Measurements from ENCODE around the gene DNMT3A.

DNMT3A gene

GRCh38 chr2:25365241-25365640, 23.5 kb upstream of the DNMT3A start:
- Histone ChIP-seq H3K9ac (ENCODE audit: low read depth, low read length) (no peak overlapping the region), H3K4me1 (ENCODE audit: insufficient read depth, low read length) (peaks cover 8% of the 10 kb centered on the region; the same call in 1 of the 2 replicates), H3K9me3 (ENCODE audit: control insufficient read depth, insufficient read depth, low read length) (no peaks in the 10 kb centered on the region), H3K36me3 (ENCODE audit: insufficient read depth, low read length) (no peaks in the 10 kb centered on the region)

- Histone ChIP-seq H3K36me3 (ENCODE audit: insufficient read depth, low read length) (no peaks in the 10 kb centered on the region), H3K9me3 (ENCODE audit: control insufficient read depth, insufficient read depth, low read length) (no peaks in the 10 kb centered on the region), H3K9ac (ENCODE audit: low read depth, low read length) (no peak overlapping the region), H3K4me1 (ENCODE audit: insufficient read depth, low read length) (peaks cover 8% of the 10 kb centered on the region; the same call in 1 of the 2 replicates)
Measured at GRCh38 chr2:25363733-25364132, 22.0 kb upstream of the DNMT3A start.

- Histone ChIP-seq H3K9ac (ENCODE audit: low read depth, low read length) (peak overlapping the region; percentile 0; the same call in 1 of the 2 replicates), H3K36me3 (ENCODE audit: insufficient read depth, low read length) (no peaks in the 10 kb centered on the region), H3K4me1 (ENCODE audit: insufficient read depth, low read length) (peaks cover 8% of the 10 kb centered on the region; the same call in 1 of the 2 replicates), H3K9me3 (ENCODE audit: control insufficient read depth, insufficient read depth, low read length) (no peaks in the 10 kb centered on the region)
Measured at GRCh38 chr2:25362434-25363145, 20.9 kb upstream of the DNMT3A start.

DNA sequence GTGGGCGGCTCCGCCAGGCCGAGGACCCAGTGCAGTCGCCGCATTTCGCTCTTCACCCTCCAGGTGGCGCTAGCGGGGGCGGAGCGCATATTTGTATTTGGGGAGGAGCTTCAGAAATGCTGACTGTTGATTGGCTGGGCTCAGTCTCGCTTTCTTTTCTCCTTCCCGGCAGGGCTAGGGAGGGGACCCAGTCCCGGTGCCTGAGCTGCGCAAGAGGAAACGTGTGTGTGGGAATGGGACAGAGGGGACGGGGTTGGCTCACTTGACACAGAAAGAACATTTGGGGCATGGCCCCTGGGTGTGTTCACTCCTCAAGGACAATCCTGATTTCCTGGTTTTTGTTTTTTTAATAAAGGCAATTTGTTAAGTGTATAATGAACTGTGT, 20.3 kb upstream of the DNMT3A start:
- peak overlapping the region; percentile 0; the same call in 1 of the 2 replicates for H3K9ac ChIP-seq (ENCODE audit: low read depth, low read length)
- H3K9me3 ChIP-seq (ENCODE audit: control insufficient read depth, insufficient read depth, low read length), result no peaks in the 10 kb centered on the region
- H3K4me1 ChIP-seq (ENCODE audit: insufficient read depth, low read length), result peaks cover 8% of the 10 kb centered on the region; the same call in 1 of the 2 replicates
- no peaks in the 10 kb centered on the region for H3K36me3 ChIP-seq (ENCODE audit: insufficient read depth, low read length)

DNA sequence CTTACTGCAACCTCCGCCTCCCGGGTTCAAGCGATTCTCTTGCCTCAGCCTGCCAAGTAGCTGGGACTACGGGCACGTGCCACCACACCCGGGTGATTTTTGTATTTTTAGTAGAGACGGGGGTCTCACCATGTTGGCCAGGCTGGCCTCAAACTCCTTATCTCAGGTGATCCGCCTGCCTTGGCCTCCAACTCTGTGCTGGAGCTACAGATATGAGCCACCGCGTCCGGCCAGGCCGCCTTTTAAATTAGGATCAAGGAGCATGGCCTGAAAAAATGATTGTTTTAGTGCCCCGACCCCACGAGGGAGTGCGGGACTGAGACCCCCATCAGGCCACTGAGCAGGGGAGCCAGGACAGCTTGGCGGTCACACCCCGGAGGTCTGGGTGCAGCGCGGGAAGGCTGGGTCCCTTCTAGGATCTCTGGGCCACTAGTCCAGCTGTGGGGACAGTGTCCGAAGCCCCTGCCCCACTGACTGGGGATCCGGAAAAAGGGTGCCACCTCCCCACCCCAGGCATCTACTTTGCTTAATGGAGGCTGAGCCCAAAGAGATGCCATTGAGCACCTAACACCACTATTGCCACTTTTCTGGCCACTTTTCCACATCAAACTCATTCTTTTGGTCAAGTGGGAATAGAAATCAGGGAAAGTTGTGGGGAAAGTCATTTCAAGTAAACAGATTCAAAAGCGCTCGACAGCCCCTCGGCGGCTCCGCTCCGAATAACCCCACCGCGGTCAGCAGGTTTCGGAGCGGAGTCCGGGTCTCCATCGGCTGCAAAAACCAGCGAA, 19.7 kb upstream of the DNMT3A start:
- H3K9me3 ChIP-seq (ENCODE audit: control insufficient read depth, insufficient read depth, low read length), result no peaks in the 10 kb centered on the region
- H3K36me3 ChIP-seq (ENCODE audit: insufficient read depth, low read length), result no peaks in the 10 kb centered on the region
- H3K4me1 ChIP-seq (ENCODE audit: insufficient read depth, low read length), result peaks cover 8% of the 10 kb centered on the region; the same call in 1 of the 2 replicates
- H3K9ac ChIP-seq (ENCODE audit: low read depth, low read length), result peak overlapping the region; percentile 30; the same call in 1 of the 2 replicates

DNA sequence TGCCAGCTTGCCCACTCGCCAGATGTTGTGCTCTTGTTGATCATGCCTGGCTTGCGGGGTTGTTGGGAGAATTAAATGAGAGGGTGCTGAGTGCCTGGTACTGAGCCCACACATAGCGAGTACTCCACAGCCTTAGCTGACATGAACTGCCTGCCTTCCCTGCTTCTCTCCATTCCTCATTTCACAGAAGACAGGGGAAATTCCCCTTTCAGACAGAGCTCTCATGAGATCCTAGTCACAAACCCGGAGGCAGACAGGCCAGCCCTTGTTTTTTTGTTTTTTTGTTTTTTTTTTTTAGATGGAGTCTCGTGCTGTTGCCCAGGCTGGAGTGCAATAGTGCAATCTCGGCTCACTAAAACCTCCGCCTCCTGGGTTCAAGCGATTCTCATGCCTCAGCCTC, 17.1 kb upstream of the DNMT3A start:
- H3K36me3 ChIP-seq (ENCODE audit: insufficient read depth, low read length), result no peaks in the 10 kb centered on the region
- peaks cover 5% of the 10 kb centered on the region; the same call in 1 of the 2 replicates for H3K4me1 ChIP-seq (ENCODE audit: insufficient read depth, low read length)
- H3K9me3 ChIP-seq (ENCODE audit: control insufficient read depth, insufficient read depth, low read length), result no peaks in the 10 kb centered on the region
- no peak overlapping the region for H3K9ac ChIP-seq (ENCODE audit: low read depth, low read length)

- Histone ChIP-seq H3K36me3 (ENCODE audit: insufficient read depth, low read length) (no peaks in the 10 kb centered on the region), H3K4me1 (ENCODE audit: insufficient read depth, low read length) (peaks cover 5% of the 10 kb centered on the region; the same call in 1 of the 2 replicates), H3K9me3 (ENCODE audit: control insufficient read depth, insufficient read depth, low read length) (no peaks in the 10 kb centered on the region), H3K9ac (ENCODE audit: low read depth, low read length) (no peak overlapping the region)
Measured at GRCh38 chr2:25358249-25358815, 16.6 kb upstream of the DNMT3A start.

DNA sequence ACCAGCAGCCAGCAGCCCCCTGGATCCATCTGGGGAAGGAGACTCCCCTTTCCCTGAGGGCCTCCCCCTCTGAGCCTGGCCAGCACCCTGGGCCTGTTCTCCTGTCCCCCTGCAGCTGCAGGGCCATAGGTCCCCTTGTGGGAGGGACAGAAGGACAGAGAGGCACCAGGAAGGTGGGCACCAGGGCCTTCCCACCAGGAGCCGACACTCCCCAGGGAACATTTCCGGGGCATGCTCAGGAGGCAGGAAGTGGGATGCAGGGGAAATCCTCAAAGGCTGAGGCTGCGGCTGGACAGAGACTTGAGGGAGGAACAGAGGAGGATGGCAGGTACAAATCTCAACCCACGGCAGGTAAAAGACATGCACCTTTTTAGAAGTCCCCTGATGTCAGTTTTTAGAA, 14.4 kb upstream of the DNMT3A start:
- no peaks in the 10 kb centered on the region for H3K4me1 ChIP-seq (ENCODE audit: insufficient read depth, low read length)
- H3K36me3 ChIP-seq (ENCODE audit: insufficient read depth, low read length), result no peaks in the 10 kb centered on the region
- no peaks in the 10 kb centered on the region for H3K9me3 ChIP-seq (ENCODE audit: control insufficient read depth, insufficient read depth, low read length)
- H3K9ac ChIP-seq (ENCODE audit: low read depth, low read length), result no peak overlapping the region

DNA sequence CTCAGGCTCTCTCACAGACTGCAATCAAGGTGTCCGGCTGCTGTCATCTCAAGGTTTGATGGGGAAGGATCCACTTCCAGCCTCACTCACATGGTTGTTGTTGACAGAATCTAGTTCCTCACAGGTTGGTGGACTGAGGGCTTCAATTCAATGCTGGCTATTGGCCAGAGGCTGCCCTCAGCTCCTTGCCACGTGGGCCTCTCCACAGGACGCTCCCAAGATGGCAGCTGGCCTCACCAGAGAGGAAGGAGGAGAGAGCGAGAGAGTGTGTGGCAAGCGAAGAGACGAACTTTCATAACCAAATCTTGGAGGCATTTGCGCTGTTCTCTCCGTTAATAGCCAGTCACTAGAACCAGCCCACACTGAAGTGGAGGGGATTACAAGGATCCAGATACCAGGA, 13.5 kb upstream of the DNMT3A start:
- Histone ChIP-seq H3K9ac (ENCODE audit: low read depth, low read length) (no peak overlapping the region), H3K9me3 (ENCODE audit: control insufficient read depth, insufficient read depth, low read length) (no peaks in the 10 kb centered on the region), H3K4me1 (ENCODE audit: insufficient read depth, low read length) (no peaks in the 10 kb centered on the region), H3K36me3 (ENCODE audit: insufficient read depth, low read length) (no peaks in the 10 kb centered on the region)

DNA sequence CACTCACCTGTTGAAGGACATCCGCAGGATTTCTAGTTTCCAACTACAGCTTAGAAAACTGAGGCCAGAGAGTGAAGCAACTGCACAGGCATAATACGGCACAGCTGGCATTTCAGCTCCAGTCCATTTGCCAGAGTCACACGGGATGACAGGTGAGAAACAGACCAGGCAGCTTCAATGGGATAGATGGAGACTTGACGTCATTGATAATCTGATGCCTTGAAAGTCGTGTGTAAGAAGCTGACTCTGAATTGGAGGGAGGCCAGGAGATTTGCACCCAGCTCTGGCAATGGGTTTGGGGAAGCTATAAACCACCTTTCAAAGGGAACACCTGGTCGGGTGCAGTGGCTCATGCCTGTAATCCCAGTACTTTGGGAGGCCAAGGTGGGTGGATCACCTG, 12.4 kb upstream of the DNMT3A start:
- Histone ChIP-seq H3K36me3 (ENCODE audit: insufficient read depth, low read length) (no peaks in the 10 kb centered on the region), H3K9me3 (ENCODE audit: control insufficient read depth, insufficient read depth, low read length) (no peaks in the 10 kb centered on the region), H3K9ac (ENCODE audit: low read depth, low read length) (no peak overlapping the region), H3K4me1 (ENCODE audit: insufficient read depth, low read length) (no peaks in the 10 kb centered on the region)

- Histone ChIP-seq H3K9ac (ENCODE audit: low read depth, low read length) (no peak overlapping the region), H3K9me3 (ENCODE audit: control insufficient read depth, insufficient read depth, low read length) (no peaks in the 10 kb centered on the region), H3K4me1 (ENCODE audit: insufficient read depth, low read length) (peaks cover 9% of the 10 kb centered on the region; the same call in 1 of the 2 replicates), H3K36me3 (ENCODE audit: insufficient read depth, low read length) (no peaks in the 10 kb centered on the region)
Measured at GRCh38 chr2:25349397-25349796, 7.7 kb upstream of the DNMT3A start.

DNA sequence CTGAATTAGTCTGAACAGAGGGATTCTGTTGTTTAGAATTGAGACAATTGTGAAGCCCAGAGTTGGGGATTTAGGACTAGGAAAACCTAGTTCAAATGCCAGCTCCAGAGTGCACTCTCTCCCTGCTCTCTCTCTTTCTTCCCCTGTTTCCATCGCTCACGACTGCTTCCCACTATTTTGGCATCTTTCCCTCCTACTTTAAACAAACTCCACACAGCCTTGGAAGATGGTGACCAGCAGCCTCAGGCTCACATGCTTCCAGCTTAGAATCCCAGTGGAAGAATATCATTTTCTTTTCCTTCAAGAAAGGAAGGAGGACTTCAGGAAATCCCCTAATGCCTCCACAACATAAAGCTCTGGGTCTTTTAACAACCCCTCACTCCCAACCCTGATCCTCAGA, 6.1 kb upstream of the DNMT3A start:
- H3K9me3 ChIP-seq (ENCODE audit: control insufficient read depth, insufficient read depth, low read length), result no peaks in the 10 kb centered on the region
- no peaks in the 10 kb centered on the region for H3K36me3 ChIP-seq (ENCODE audit: insufficient read depth, low read length)
- H3K9ac ChIP-seq (ENCODE audit: low read depth, low read length), result no peak overlapping the region
- H3K4me1 ChIP-seq (ENCODE audit: insufficient read depth, low read length), result peaks cover 9% of the 10 kb centered on the region; the same call in 1 of the 2 replicates

- H3K36me3 ChIP-seq (ENCODE audit: insufficient read depth, low read length), result no peaks in the 10 kb centered on the region
- no peak overlapping the region for H3K9ac ChIP-seq (ENCODE audit: low read depth, low read length)
- no peaks in the 10 kb centered on the region for H3K9me3 ChIP-seq (ENCODE audit: control insufficient read depth, insufficient read depth, low read length)
- peaks cover 9% of the 10 kb centered on the region; the same call in 1 of the 2 replicates for H3K4me1 ChIP-seq (ENCODE audit: insufficient read depth, low read length)
Measured at GRCh38 chr2:25347205-25347815, 5.6 kb upstream of the DNMT3A start.

DNA sequence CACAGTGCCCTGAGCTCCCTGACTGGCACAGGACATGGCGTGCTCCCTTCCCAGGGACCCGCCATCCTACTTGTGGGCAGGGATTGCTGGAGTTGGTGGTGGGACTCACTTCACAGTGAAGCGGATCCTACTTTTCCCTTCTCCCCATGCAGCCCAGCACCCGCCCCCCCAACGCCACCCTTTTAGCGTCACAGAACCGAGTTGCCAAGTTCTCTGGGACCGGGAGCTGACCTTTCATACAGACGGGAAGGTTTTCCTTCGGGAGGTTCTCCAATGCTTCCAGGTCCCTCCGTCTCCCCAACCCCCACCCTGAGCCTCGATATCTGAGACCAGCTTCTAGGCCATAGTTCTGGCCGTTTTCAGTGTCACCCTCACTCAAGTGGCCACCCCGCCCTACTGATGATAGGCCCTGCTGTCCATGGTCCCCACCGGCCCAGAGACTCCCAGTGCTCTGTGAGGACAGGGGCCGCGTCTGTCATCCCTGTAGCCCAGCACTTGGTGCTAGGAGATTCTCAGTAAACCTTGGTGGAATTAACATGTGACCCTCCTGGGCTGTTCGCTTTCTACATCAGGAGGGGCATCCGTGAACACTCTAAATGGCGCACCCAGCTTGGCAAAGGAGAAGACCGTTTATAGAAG, 1.6 kb upstream of the DNMT3A start:
- no peaks in the 10 kb centered on the region for H3K9me3 ChIP-seq (ENCODE audit: control insufficient read depth, insufficient read depth, low read length)

More for the DNA sequence above, 1.6 kb upstream of the DNMT3A start:
- Histone ChIP-seq H3K9ac (ENCODE audit: low read depth, low read length) (no peak overlapping the region), H3K36me3 (ENCODE audit: insufficient read depth, low read length) (no peaks in the 10 kb centered on the region), H3K4me1 (ENCODE audit: insufficient read depth, low read length) (peaks cover 17% of the 10 kb centered on the region; the same call in 1 of the 2 replicates)
